ENCODE measurements around the gene CLEC4M.
"Not testable (repeated sequence)": the region's sequence is repeated elsewhere in the genome, so short reads cannot be mapped to it uniquely, and the experiment has no call there.

DNA sequence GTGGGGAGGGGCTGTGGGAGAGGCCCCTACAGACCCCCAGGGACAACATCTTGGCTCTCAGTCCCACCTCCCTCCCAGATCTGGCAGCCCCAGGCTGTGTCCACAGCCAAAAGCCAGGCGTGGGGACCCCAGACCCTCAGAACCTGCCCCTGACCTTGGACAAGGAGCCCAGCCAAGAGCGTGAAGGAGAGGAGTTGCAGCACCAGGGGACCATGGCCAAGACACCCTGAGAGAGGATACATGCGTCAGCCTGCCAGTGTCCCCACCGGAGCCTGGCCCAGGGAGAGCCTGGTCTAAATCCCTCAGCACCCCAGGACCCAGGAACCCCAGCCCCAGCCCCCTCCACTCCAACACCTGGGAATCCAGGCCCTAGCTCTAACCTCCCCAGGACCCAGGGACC, 16.7 kb upstream of the CLEC4M start:
- TF ChIP-seq, protein P1, sequence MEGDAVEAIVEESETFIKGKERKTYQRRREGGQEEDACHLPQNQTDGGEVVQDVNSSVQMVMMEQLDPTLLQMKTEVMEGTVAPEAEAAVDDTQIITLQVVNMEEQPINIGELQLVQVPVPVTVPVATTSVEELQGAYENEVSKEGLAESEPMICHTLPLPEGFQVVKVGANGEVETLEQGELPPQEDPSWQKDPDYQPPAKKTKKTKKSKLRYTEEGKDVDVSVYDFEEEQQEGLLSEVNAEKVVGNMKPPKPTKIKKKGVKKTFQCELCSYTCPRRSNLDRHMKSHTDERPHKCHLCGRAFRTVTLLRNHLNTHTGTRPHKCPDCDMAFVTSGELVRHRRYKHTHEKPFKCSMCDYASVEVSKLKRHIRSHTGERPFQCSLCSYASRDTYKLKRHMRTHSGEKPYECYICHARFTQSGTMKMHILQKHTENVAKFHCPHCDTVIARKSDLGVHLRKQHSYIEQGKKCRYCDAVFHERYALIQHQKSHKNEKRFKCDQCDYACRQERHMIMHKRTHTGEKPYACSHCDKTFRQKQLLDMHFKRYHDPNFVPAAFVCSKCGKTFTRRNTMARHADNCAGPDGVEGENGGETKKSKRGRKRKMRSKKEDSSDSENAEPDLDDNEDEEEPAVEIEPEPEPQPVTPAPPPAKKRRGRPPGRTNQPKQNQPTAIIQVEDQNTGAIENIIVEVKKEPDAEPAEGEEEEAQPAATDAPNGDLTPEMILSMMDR (IDR thresholded peaks at IDR 0.05), result not testable (repeated sequence)
- TF ChIP-seq POLR2A (IDR thresholded peaks at IDR 0.05), result not testable (repeated sequence)
